Spleen (tissue), 11 donors: Measurements from ENCODE around the gene EFNA3. TPM values are rescaled to one million over a fixed set of nuclear protein-coding genes. Genes with fewer than 3 reads are reported as not detected.

Source experiments
- DNase-seq: peaks from one replicate; pipeline ENCODE4 v3.0.0-alpha.2; 2020
- H3K27ac ChIP-seq, 8 donors: fragments of 200-600 bp; sonication (generic) in 7 of 8; 1 replicate in 4 of 8; 2 replicates in 4 of 8; pipeline versions ENCODE4 v1.5.0 to v1.8.0; 2016 to 2021; ENCODE audit warnings: inconsistent platforms in 4 of 8, mild to moderate bottlenecking in 4 of 8, moderate library complexity in 1 of 8
- H3K27me3 ChIP-seq, 7 donors: fragments of 200-600 bp; sonication (generic) in 6 of 7; replicated peaks in 1 of 7; 1 replicate in 4 of 7; 2 replicates in 3 of 7; pipeline versions ENCODE4 v1.5.0 to v1.8.0; 2016 to 2021; ENCODE audit warnings: inconsistent platforms in 3 of 7, mild to moderate bottlenecking in 1 of 7
- H3K36me3 ChIP-seq, 6 donors: fragments of 200-600 bp; sonication (generic) in 5 of 6; 1 replicate in 4 of 6; 2 replicates in 2 of 6; pipeline versions ENCODE4 v1.5.0 to v1.8.0; 2016 to 2021; ENCODE audit warnings: inconsistent platforms in 2 of 6
- H3K4me1 ChIP-seq, 6 donors: fragments of 200-600 bp; sonication (generic) in 5 of 6; 1 replicate in 3 of 6; 2 replicates in 3 of 6; pipeline versions ENCODE4 v1.5.0 to v1.8.0; 2016 to 2021; ENCODE audit warnings: inconsistent platforms in 3 of 6
- H3K4me3 ChIP-seq, 8 donors: fragments of 200-600 bp; sonication (generic) in 7 of 8; 1 replicate in 4 of 8; 2 replicates in 4 of 8; pipeline versions ENCODE4 v1.5.0 to v1.8.0; 2016 to 2021; ENCODE audit warnings: inconsistent platforms in 4 of 8, mild to moderate bottlenecking in 4 of 8, moderate library complexity in 2 of 8
- H3K9me3 ChIP-seq, 8 donors: fragments of 200-600 bp; sonication (generic) in 7 of 8; 1 replicate in 4 of 8; 2 replicates in 4 of 8; pipeline versions ENCODE4 v1.5.0 to v1.8.0; 2016 to 2021; ENCODE audit warnings: inconsistent platforms in 4 of 8
- CTCF ChIP-seq, 11 experiments: fragments of 200-600 bp in 7 of 11; fragments of 450-650 bp in 4 of 11; sonication (generic) in 4 of 11; IDR thresholded peaks in 8 of 11; conservative IDR thresholded peaks in 3 of 11; 1 replicate in 7 of 11; 2 replicates in 4 of 11; pipeline versions ENCODE4 v1.4.0 to v1.8.0; 2016 to 2021; ENCODE audit warnings: antibody characterized with exemption in 11 of 11, inconsistent platforms in 4 of 11, mild to moderate bottlenecking in 1 of 11
- POLR2A ChIP-seq, 3 donors: fragments of 450-650 bp; IDR thresholded peaks; one replicate each; pipeline ENCODE4 v1.5.1; 2017; ENCODE audit warnings: antibody characterized with exemption in 3 of 3, mild to moderate bottlenecking in 1 of 3
- POLR2AphosphoS5 ChIP-seq, 3 donors: sonication (generic); formaldehyde crosslinking; IDR thresholded peaks; one replicate each; pipeline ENCODE4 v1.5.1; 2017; ENCODE audit warnings: antibody characterized with exemption in 3 of 3
- WGBS, 5 donors: extraction: QIAGEN DNeasy Blood & Tissue Kit in 3 of 5; methylation state at CpG; one replicate each; pipeline versions ENCODE4 v1.1.5 to v1.1.7; 2013 to 2018; 5-methylcytosine and 5-hydroxymethylcytosine counted together
- intact Hi-C: fragments of 100-400 bp; cut with DNase I; formaldehyde crosslinking; loops from one replicate; pipeline ENCODE4 v1.15.0; 2023; ENCODE audit warnings: low total_unique reads
- polyA plus RNA-seq, 3 donors: library from polyadenylated mRNA; stranded (reverse); fragments of 200-250 nt; gene quantifications; one replicate each; pipeline ENCODE4 v1.2.1, GENCODE V29; 2013
- total RNA-seq, 7 donors: library from RNA; depleted of rRNA in 3 of 7; stranded (reverse); fragments of >200 nt in 3 of 7; fragmentation: NEBNext Ultra II Directional in 4 of 7; extraction: Animal tissue kit (Norgen Biotek cat#: 25700) in 4 of 7; gene quantifications; one replicate each; pipeline versions ENCODE4 v1.1.0 to v1.2.1, GENCODE V29; 2016 to 2021
- donor health status: healthy with polysubstance abuse.
- donor health status: DM: no; HTN: no; CAD: no; lungs with moderate emphysema.
- donor health status: DM: no; HTN: no; CAD: no.
- donor health status: Bipolar disorder and iron deficiency.
- donor health status: healthy.
- donor health status: DM: no; HTN: no; CAD: no.
- donor health status: DM: yes; HTN: yes; CAD: no.

The EFNA3 gene
- total and polyA plus RNA-seq, 10 donors, result 1.4 to 4.3 (median 1.9) TPM; not detected in 1

DNA sequence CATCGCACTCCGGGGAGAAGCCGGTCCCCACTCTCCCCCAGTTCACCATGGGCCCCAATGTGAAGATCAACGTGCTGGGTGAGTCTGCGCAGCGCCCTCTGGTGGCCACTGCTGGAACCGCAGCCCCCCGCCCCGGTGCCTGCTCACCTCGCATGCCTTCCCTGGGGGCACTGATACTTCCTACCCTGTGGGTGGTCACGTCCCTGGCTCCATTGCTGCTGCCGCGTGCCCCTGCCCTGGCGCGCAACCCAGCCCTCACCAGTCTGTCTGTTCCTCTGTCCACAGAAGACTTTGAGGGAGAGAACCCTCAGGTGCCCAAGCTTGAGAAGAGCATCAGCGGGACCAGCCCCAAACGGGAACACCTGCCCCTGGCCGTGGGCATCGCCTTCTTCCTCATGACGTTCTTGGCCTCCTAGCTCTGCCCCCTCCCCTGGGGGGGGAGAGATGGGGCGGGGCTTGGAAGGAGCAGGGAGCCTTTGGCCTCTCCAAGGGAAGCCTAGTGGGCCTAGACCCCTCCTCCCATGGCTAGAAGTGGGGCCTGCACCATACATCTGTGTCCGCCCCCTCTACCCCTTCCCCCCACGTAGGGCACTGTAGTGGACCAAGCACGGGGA, 7.6 kb downstream of the EFNA3 start:
- Histone ChIP-seq H3K4me1 (peaks cover 35 to 65% (median 53%) of the 10 kb centered on the region in 6 donors), H3K36me3 (no peaks in the 10 kb centered on the region), H3K9me3 (no peaks in the 10 kb centered on the region), H3K27ac (peak overlapping the region in 6 of 8 donors; percentile 85 to 95 (median 90)), H3K4me3 (peak overlapping the region in 7 of 8 donors; percentile 71 to 91 (median 84)), H3K27me3 (peaks cover 16 to 38% (median 33%) of the 10 kb centered on the region in 7 donors)
- DNase-seq, result peak; percentile 94
- intact Hi-C loops, result no loop called here
- TF ChIP-seq POLR2AphosphoS5 (IDR thresholded peaks at IDR 0.05) (peak in 2 of 3 donors; percentile 28 to 52), POLR2A (IDR thresholded peaks at IDR 0.05) (no peak), CTCF (IDR thresholded peaks at IDR 0.05 in 8 of 11, conservative IDR thresholded peaks at IDR 0.05 in 3 of 11) (peak; percentile 96 to 100 (median 98))
- WGBS, 5 donors, result 12 to 25% (median 14%) methylated on average over 9 to 24 of the region's 24 CpGs

DNA sequence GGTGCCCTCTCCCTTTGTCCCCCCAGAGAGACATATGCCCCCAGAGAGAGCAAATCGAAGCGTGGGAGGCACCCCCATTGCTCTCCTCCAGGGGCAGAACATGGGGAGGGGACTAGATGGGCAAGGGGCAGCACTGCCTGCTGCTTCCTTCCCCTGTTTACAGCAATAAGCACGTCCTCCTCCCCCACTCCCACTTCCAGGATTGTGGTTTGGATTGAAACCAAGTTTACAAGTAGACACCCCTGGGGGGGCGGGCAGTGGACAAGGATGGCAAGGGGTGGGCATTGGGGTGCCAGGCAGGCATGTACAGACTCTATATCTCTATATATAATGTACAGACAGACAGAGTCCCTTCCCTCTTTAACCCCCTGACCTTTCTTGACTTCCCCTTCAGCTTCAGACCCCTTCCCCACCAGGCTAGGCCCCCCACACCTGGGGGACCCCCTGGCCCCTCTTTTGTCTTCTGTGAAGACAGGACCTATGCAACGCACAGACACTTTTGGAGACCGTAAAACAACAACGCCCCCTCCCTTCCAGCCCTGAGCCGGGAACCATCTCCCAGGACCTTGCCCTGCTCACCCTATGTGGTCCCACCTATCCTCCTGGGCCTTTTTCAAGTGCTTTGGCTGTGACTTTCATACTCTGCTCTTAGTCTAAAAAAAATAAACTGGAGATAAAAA, 8.4 kb downstream of the EFNA3 start:
- peak; percentile 75 for DNase-seq
- Histone ChIP-seq H3K36me3 (no peaks in the 10 kb centered on the region), H3K27ac (no peak overlapping the region), H3K9me3 (no peaks in the 10 kb centered on the region), H3K27me3 (peaks cover 13 to 36% (median 25%) of the 10 kb centered on the region in 7 donors), H3K4me1 (peaks cover 28 to 63% (median 50%) of the 10 kb centered on the region in 6 donors), H3K4me3 (no peak overlapping the region)
- intact Hi-C loops, result no loop called here
- WGBS, 5 donors, result 37 to 63% (median 49%) methylated on average over 7 to 8 of the region's 8 CpGs
- peak in 2 of 11 experiments; percentile 14 to 32 for TF ChIP-seq CTCF (IDR thresholded peaks at IDR 0.05 in 8 of 11, conservative IDR thresholded peaks at IDR 0.05 in 3 of 11)
- TF ChIP-seq POLR2AphosphoS5 (IDR thresholded peaks at IDR 0.05), result no peak

GRCh38 chr1:155091071-155092051, 12.7 kb downstream of the EFNA3 start:
- Histone ChIP-seq H3K36me3 (no peaks in the 10 kb centered on the region), H3K4me3 (no peak overlapping the region), H3K9me3 (no peaks in the 10 kb centered on the region), H3K27me3 (peaks cover 0 to 18% (median 0%) of the 10 kb centered on the region in 7 donors), H3K27ac (no peak overlapping the region), H3K4me1 (peaks cover 2 to 34% (median 20%) of the 10 kb centered on the region in 6 donors)
- WGBS, 5 donors, result 25 to 42% (median 32%) methylated on average over 17 to 29 of the region's 29 CpGs
- no peak for TF ChIP-seq POLR2A (IDR thresholded peaks at IDR 0.05)
- TF ChIP-seq CTCF (IDR thresholded peaks at IDR 0.05 in 8 of 11, conservative IDR thresholded peaks at IDR 0.05 in 3 of 11), result peak; percentile 94 to 99 (median 98)
- peak; percentile 30 to 64 (median 63) for TF ChIP-seq POLR2AphosphoS5 (IDR thresholded peaks at IDR 0.05)
- intact Hi-C loops, result loop anchor here (2.0 kb wide), 1 partner anchor 77 kb away; no protein-coding TSS in a partner anchor
- DNase-seq, result peak; percentile 94
